IMR-90 (cell line): ENCODE results near the gene PSMD1. TPM values are rescaled to one million over a fixed set of nuclear protein-coding genes. Genes with fewer than 3 reads are reported as not detected.

Source experiments
- ATAC-seq: fragments of 200-7000 bp; cut with Tn5 transposase; 2 replicates; pipeline ENCODE4 v1.9.1; 2020; ENCODE audit warnings: low read depth, mild to moderate bottlenecking, moderate library complexity
- BruUV-seq: library from RNA; stranded (reverse); fragments of 400-500 nt; replicated peaks from 2 replicates; lab custom pipeline; 2021; lab: Mats Ljungman, UMichigan
- CTCF ChIA-PET: fragments of 300-600 bp; formaldehyde crosslinking; extraction: SDS; loops from one replicate; lab custom pipeline; 2021; ENCODE audit warnings: antibody characterized with exemption; lab: Yijun Ruan, JAX
- POLR2A ChIA-PET: fragments of 300-600 bp; sonication (Branson Sonifier 250); formaldehyde crosslinking; loops from one replicate; lab custom pipeline; 2022; ENCODE audit warnings: antibody characterized with exemption; ENCODE audit not compliant: unreplicated experiment; lab: Charles Lee
- DNase-seq: peaks from one replicate; pipeline ENCODE4 v3.0.0; 2013
- H2AFZ ChIP-seq: replicated peaks from 2 replicates; pipeline ENCODE3; 2013; ENCODE audit warnings: low read length, mild to moderate bottlenecking; ENCODE audit not compliant: poor library complexity
- H2AK5ac ChIP-seq: 2 replicates; pipeline ENCODE4 v1.6.1; 2013; ENCODE audit warnings: low read depth, low read length, inconsistent platforms
- H2AK9ac ChIP-seq: replicated peaks from 2 replicates; pipeline ENCODE3; 2013; ENCODE audit warnings: mild to moderate bottlenecking, low read depth, low read length, moderate library complexity; ENCODE audit not compliant: poor library complexity
- H2BK120ac ChIP-seq: 2 replicates; pipeline ENCODE4 v1.6.1; 2013; ENCODE audit warnings: low read depth, low read length, inconsistent platforms
- H2BK15ac ChIP-seq: 3 replicates; pipeline ENCODE4 v1.6.1; 2013; ENCODE audit warnings: low read depth, low read length, inconsistent platforms
- H2BK20ac ChIP-seq: 2 replicates; pipeline ENCODE4 v1.6.1; 2013; ENCODE audit warnings: low read depth, mild to moderate bottlenecking, inconsistent platforms, low read length, moderate library complexity
- H2BK5ac ChIP-seq: 2 replicates; pipeline ENCODE4 v1.6.1; 2013; ENCODE audit warnings: mild to moderate bottlenecking, low read depth, low read length, inconsistent platforms; ENCODE audit not compliant: poor library complexity, severe bottlenecking
- H3K14ac ChIP-seq: replicated peaks from 2 replicates; pipeline ENCODE4 v1.6.1; 2013; ENCODE audit warnings: low read depth, low read length, inconsistent platforms
- H3K18ac ChIP-seq: 2 replicates; pipeline ENCODE4 v1.6.1; 2013; ENCODE audit warnings: low read depth, low read length, control low read depth
- H3K23ac ChIP-seq: 2 replicates; pipeline ENCODE4 v1.6.1; 2013; ENCODE audit warnings: low read depth, low read length, inconsistent platforms
- H3K27ac ChIP-seq: 2 replicates; pipeline ENCODE4 v1.5.1; 2013; ENCODE audit warnings: mild to moderate bottlenecking, control low read depth, low read length; ENCODE audit not compliant: insufficient read depth
- H3K27me3 ChIP-seq: 2 replicates; pipeline ENCODE4 v1.6.1; 2013; ENCODE audit warnings: low read length; ENCODE audit not compliant: control insufficient read depth, insufficient read depth
- H3K36me3 ChIP-seq: 2 replicates; pipeline ENCODE4 v1.6.1; 2013; ENCODE audit warnings: low read length, mixed read lengths; ENCODE audit not compliant: control insufficient read depth, insufficient read depth
- H3K4ac ChIP-seq: 2 replicates; pipeline ENCODE4 v1.6.1; 2013; ENCODE audit warnings: low read depth, low read length, inconsistent platforms
- H3K4me1 ChIP-seq: 2 replicates; pipeline ENCODE4 v1.6.1; 2013; ENCODE audit warnings: low read length, mixed read lengths; ENCODE audit not compliant: control insufficient read depth, insufficient read depth
- H3K4me2 ChIP-seq: 2 replicates; pipeline ENCODE4 v1.6.1; 2013; ENCODE audit warnings: low read depth, mild to moderate bottlenecking, control low read depth, low read length, moderate library complexity
- H3K4me3 ChIP-seq: 2 replicates; pipeline ENCODE4 v1.5.1; 2013; ENCODE audit warnings: low read depth, mild to moderate bottlenecking, control low read depth, low read length, moderate library complexity; ENCODE audit not compliant: insufficient read depth
- H3K56ac ChIP-seq: 2 replicates; pipeline ENCODE4 v1.6.1; 2013; ENCODE audit warnings: low read length, inconsistent platforms; ENCODE audit not compliant: insufficient read depth; ENCODE audit errors: extremely low read depth
- H3K79me1 ChIP-seq, 2 experiments: 2 replicates each; pipeline ENCODE4 v1.6.1; 2013; ENCODE audit warnings: low read length in 2 of 2, inconsistent platforms in 1 of 2, low read depth in 1 of 2
- H3K9ac ChIP-seq: 2 replicates; pipeline ENCODE4 v1.6.1; 2013; ENCODE audit warnings: low read depth, low read length, control low read depth
- H3K9me1 ChIP-seq: 2 replicates; pipeline ENCODE4 v1.6.1; 2013; ENCODE audit warnings: low read length, inconsistent platforms; ENCODE audit not compliant: insufficient read depth
- H3K9me3 ChIP-seq: 2 replicates; pipeline ENCODE4 v1.6.1; 2013; ENCODE audit warnings: low read length; ENCODE audit not compliant: control insufficient read depth, insufficient read depth
- H4K20me1 ChIP-seq: 2 replicates; pipeline ENCODE4 v1.6.1; 2013; ENCODE audit warnings: low read length, inconsistent platforms; ENCODE audit not compliant: insufficient read depth
- H4K5ac ChIP-seq: 2 replicates; pipeline ENCODE4 v1.6.1; 2013; ENCODE audit warnings: mild to moderate bottlenecking, low read depth, low read length, control low read depth
- H4K8ac ChIP-seq, 2 experiments: 2 replicates each; pipeline ENCODE4 v1.6.1; 2013; ENCODE audit warnings: low read depth in 2 of 2, low read length in 2 of 2, control low read depth in 1 of 2, inconsistent platforms in 1 of 2
- H4K91ac ChIP-seq: 2 replicates; pipeline ENCODE4 v1.6.1; 2013; ENCODE audit warnings: low read depth, low read length, inconsistent platforms; ENCODE audit not compliant: insufficient read depth
- BHLHE40 ChIP-seq: fragments of 150-350 bp; IDR thresholded peaks from 2 replicates; pipeline ENCODE4 v1.6.1; 2016; ENCODE audit warnings: mild to moderate bottlenecking, low read depth, low read length
- CEBPB ChIP-seq: IDR thresholded peaks from 2 replicates; pipeline ENCODE4 v1.6.1; 2012; ENCODE audit warnings: low read depth, low read length, improper control_type of control experiment
- CHD1 ChIP-seq: IDR thresholded peaks from 2 replicates; pipeline ENCODE4 v1.6.1; 2012; ENCODE audit warnings: low read depth, low read length, improper control_type of control experiment
- CTCF ChIP-seq: conservative IDR thresholded peaks from 2 replicates; pipeline ENCODE4 v1.5.1; 2012; ENCODE audit warnings: mild to moderate bottlenecking, low read depth, low read length, improper control_type of control experiment
- MAZ ChIP-seq: IDR thresholded peaks from 2 replicates; pipeline ENCODE4 v1.6.1; 2012; ENCODE audit warnings: low read depth, mild to moderate bottlenecking, low read length, improper control_type of control experiment, moderate library complexity, borderline replicate concordance
- POLR2A ChIP-seq: IDR thresholded peaks from 2 replicates; pipeline ENCODE4 v1.6.1; 2012; ENCODE audit warnings: mild to moderate bottlenecking, low read depth, low read length
- RCOR1 ChIP-seq: IDR thresholded peaks from 2 replicates; pipeline ENCODE4 v1.6.1; 2012; ENCODE audit warnings: mild to moderate bottlenecking, low read length, improper control_type of control experiment; ENCODE audit not compliant: insufficient replicate concordance
- RFX5 ChIP-seq: IDR thresholded peaks from 2 replicates; pipeline ENCODE4 v1.8.0; 2012; ENCODE audit warnings: low read depth, mild to moderate bottlenecking, low read length, moderate library complexity
- SMC3 ChIP-seq: fragments of 150-350 bp; IDR thresholded peaks from 2 replicates; pipeline ENCODE4 v1.6.1; 2016; ENCODE audit warnings: low read depth, mild to moderate bottlenecking, antibody characterized with exemption, low read length, moderate library complexity
- USF2 ChIP-seq: fragments of 150-350 bp; IDR thresholded peaks from 2 replicates; pipeline ENCODE4 v1.6.1; 2017; ENCODE audit warnings: mild to moderate bottlenecking, antibody characterized with exemption, low read length, low read depth
- whole genome bisulfite sequencing, 2 experiments: methylation state at CpG; one replicate each; pipeline versions ENCODE4 v1.1.5 to v1.1.7; 2013; ENCODE audit warnings: missing lambda C conversion rate in 2 of 2; ENCODE audit not compliant: insufficient read length in 1 of 2; ENCODE audit errors: extremely low coverage in 2 of 2; 5-methylcytosine and 5-hydroxymethylcytosine counted together
- dilution Hi-C: fragments of 300-500 bp; cut with HindIII; formaldehyde crosslinking; loops from one replicate; pipeline ENCODE4 v1.14.3; 2018; ENCODE audit warnings: low sequenced_read_pairs; ENCODE audit not compliant: unreplicated experiment
- in situ Hi-C: fragments of 300-500 bp; cut with MboI; formaldehyde crosslinking; loops from 3 replicates; pipeline ENCODE4 v1.14.3; 2019; ENCODE audit warnings: low sequenced_read_pairs, inconsistent platforms, mixed read lengths
- intact Hi-C: fragments of 100-400 bp; cut with micrococcal nuclease; formaldehyde crosslinking; loops from 2 replicates; pipeline ENCODE4 v1.10.0; 2022
- polyA plus RNA-seq, 3 experiments: library from polyadenylated mRNA; depleted of rRNA; stranded (reverse); fragments of >200 nt; gene quantifications; 2 replicates each; pipeline ENCODE4 v1.2.3, GENCODE V29; 2012; ENCODE audit warnings: low replicate concordance in 1 of 3
- total RNA-seq: library from RNA; depleted of rRNA; stranded (reverse); fragments of >200 nt; gene quantifications from 2 replicates; pipeline ENCODE4 v1.2.3, GENCODE V29; 2012
- TF ChIP-seq, protein P1 (sequence below): fragments of 150-350 bp; IDR thresholded peaks from 2 replicates; pipeline ENCODE4 v1.6.1; 2016; ENCODE audit warnings: low read depth, mild to moderate bottlenecking, low read length, moderate library complexity, borderline replicate concordance

PSMD1 gene
- total and polyA plus RNA-seq, 2 of the 4 experiments (the other 2 are of a cell fraction): 89.8 to 181 TPM

DNA sequence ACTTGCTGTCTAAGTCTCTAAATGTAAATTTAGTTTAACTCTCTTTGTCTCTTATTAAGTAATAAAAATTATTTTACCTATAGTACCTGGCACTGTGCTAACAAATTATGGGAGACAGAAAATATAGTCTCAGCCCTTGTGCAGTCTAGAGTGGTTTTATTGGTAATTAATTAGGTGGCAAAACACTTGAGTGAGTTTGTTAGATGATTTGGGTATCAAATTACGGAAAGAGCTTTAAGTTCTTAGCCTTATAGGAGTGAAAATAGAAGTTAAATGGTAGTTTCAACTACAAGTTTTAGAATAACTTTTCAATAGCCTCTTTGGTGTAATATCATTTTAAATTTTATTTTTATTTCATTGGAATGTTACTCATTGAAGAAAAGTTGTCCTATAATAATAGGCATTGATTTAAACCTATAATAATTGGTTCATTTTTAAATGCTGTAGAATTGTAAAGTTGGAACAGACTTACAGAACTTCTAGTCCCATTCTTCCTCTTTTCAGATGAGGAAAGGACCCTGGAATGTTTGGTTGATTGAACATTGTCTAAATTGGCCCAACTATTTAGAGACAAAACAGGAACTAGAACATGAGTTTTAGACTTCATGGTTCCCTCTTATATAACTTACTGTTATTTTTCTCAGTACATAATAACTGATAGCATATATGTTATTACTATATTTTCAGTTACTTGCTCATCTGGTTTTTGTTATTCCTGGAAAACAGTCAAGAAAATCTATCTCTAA, 78.4 kb downstream of the PSMD1 start:
- no peak overlapping the region; the same call in 1 of the 2 replicates for H4K91ac ChIP-seq
- peak overlapping the region; percentile 28 for H2BK5ac ChIP-seq
- H3K4ac ChIP-seq: no peak overlapping the region
- H3K56ac ChIP-seq: no peak overlapping the region
- no peak overlapping the region for H3K9ac ChIP-seq
- intact Hi-C loops (no loop called here), dilution Hi-C loops (no loop called here), in situ Hi-C loops (no loop called here)
- BruUV-seq: no TSS peak
- H3K4me3 ChIP-seq: no peak overlapping the region
- ATAC-seq (no peak), DNase-seq (no peak)
- WGBS, 2 experiments: no CpG with 5 or more reads among the region's 1 CpG
- peaks cover 4% of the 10 kb centered on the region for H3K9me1 ChIP-seq
- H3K36me3 ChIP-seq: no peaks in the 10 kb centered on the region; the same call in 1 of the 2 replicates
- H3K23ac ChIP-seq: no peak overlapping the region
- 0 out of 2 replicates have a peak overlapping the region, but pooled peaks have one; percentile 49 for H2BK20ac ChIP-seq
- H2BK15ac ChIP-seq: no peak overlapping the region
- peaks cover 18 to 64% of the 10 kb centered on the region in 2 experiments; a peak in 3 of 4 replicates for H3K79me1 ChIP-seq
- no peak overlapping the region for H3K18ac ChIP-seq
- H3K14ac ChIP-seq: no peak overlapping the region
- ChIA-PET CTCF (interaction anchor here (1.0 kb wide), 1 partner anchor 9 kb away, joined by 5 read pairs; no protein-coding TSS in a partner anchor), POLR2A (no interaction called here)
- no peak overlapping the region for H2AK5ac ChIP-seq
- peak overlapping the region in 1 of 2 experiments; percentile 44; a peak in 1 of 4 replicates for H4K8ac ChIP-seq
- no peaks in the 10 kb centered on the region for H4K20me1 ChIP-seq
- no peak overlapping the region for H3K4me2 ChIP-seq
- peaks cover 21% of the 10 kb centered on the region for H3K4me1 ChIP-seq
- H2AK9ac ChIP-seq: no peak overlapping the region
- H4K5ac ChIP-seq: no peak overlapping the region
- no peak overlapping the region for H2AFZ ChIP-seq
- peak overlapping the region; percentile 35; the same call in 1 of the 2 replicates for H2BK120ac ChIP-seq
- TF ChIP-seq RFX5: no peak
- TF ChIP-seq BHLHE40: no peak
- no peak for TF ChIP-seq CHD1
- no peak for TF ChIP-seq CEBPB
- TF ChIP-seq, protein P1, sequence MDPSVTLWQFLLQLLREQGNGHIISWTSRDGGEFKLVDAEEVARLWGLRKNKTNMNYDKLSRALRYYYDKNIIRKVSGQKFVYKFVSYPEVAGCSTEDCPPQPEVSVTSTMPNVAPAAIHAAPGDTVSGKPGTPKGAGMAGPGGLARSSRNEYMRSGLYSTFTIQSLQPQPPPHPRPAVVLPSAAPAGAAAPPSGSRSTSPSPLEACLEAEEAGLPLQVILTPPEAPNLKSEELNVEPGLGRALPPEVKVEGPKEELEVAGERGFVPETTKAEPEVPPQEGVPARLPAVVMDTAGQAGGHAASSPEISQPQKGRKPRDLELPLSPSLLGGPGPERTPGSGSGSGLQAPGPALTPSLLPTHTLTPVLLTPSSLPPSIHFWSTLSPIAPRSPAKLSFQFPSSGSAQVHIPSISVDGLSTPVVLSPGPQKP: no peak
- no peak for TF ChIP-seq SMC3
- no peak for TF ChIP-seq USF2
- no peak for TF ChIP-seq RCOR1
- TF ChIP-seq MAZ: no peak
- no peak for TF ChIP-seq CTCF
- no peak for TF ChIP-seq POLR2A
- H3K9me3 ChIP-seq: no peaks in the 10 kb centered on the region
- H3K27ac ChIP-seq: no peak overlapping the region
- H3K27me3 ChIP-seq: no peaks in the 10 kb centered on the region
